GM12864 (cell line): ENCODE measurements around the gene ARFGEF3.
"Not testable (repeated sequence)": the region's sequence is repeated elsewhere in the genome, so short reads cannot be mapped to it uniquely, and the experiment has no call there.

Experiments used
- DNase-seq: peaks from one replicate; pipeline ENCODE4 v3.0.0-alpha.2; 2011; ENCODE audit warnings: low read depth
- H3K4me3 ChIP-seq: 2 replicates; pipeline ENCODE4 v1.5.1; 2011; ENCODE audit warnings: mild to moderate bottlenecking, low read depth, low read length, control low read depth
- CTCF ChIP-seq: IDR thresholded peaks from 2 replicates; pipeline ENCODE4 v1.5.1; 2011; ENCODE audit warnings: low read depth, mild to moderate bottlenecking, moderate library complexity, low read length, control low read depth, inconsistent platforms; ENCODE audit errors: missing control alignments

The ARFGEF3 gene

GRCh38 chr6:138357928-138358327 is 196.2 kb downstream of the ARFGEF3 start:
- no peak for TF ChIP-seq CTCF
- no peak overlapping the region for H3K4me3 ChIP-seq
- no peak for DNase-seq

GRCh38 chr6:138368684-138369083 is 206.9 kb downstream of the ARFGEF3 start:
- DNase-seq, H3K4me3 ChIP-seq: not testable (repeated sequence)

GRCh38 chr6:138370631-138371451 is 209.1 kb downstream of the ARFGEF3 start:
- no peak overlapping the region for H3K4me3 ChIP-seq
- no peak for DNase-seq
- TF ChIP-seq CTCF = no peak

DNA sequence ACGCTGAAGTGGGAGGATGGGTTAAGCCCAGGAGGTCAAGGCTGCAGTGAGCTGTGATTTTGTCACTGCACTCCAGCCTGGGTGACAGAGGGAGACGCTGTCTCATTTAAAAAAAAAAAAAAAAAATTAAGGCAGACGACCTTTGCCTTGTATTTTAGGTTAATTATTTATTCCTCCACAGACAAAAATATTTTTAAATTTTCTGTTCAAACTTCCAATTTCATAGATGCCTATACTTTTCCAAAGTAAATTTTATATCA is 209.6 kb downstream of the ARFGEF3 start:
- no peak for TF ChIP-seq CTCF
- no peak overlapping the region for H3K4me3 ChIP-seq
- no peak for DNase-seq

DNA sequence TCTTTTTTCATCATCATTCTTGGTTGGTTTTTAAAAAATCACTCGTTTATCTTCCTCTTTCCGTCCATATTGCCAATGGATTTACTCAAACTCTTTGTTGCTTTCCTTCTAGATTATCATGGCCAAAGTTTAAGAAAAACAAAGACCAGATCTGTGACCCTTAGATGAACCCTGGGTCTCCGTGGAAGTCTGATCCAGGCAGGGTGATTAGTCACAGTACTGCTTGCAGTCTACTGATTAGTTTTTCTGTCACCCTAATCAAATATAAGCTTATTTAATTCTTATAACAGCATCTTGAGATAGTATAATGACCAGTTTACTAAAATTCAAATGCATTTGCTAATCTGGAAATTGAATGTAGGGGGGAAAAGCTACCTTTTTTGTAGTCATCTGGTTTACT is 210.0 kb downstream of the ARFGEF3 start:
- no peak overlapping the region for H3K4me3 ChIP-seq
- no peak for DNase-seq
- no peak for TF ChIP-seq CTCF

- no peak overlapping the region for H3K4me3 ChIP-seq
- no peak for TF ChIP-seq CTCF
- no peak for DNase-seq
Observed at GRCh38 chr6:138372711-138373463, 211.1 kb downstream of the ARFGEF3 start.

GRCh38 chr6:138374230-138374629 is 212.5 kb downstream of the ARFGEF3 start:
- no peak overlapping the region for H3K4me3 ChIP-seq
- DNase-seq = no peak
- no peak for TF ChIP-seq CTCF
